Motor neuron (in vitro differentiated cells): ENCODE measurements around the gene RIPOR2. TPM values are rescaled to one million over a fixed set of nuclear protein-coding genes. Genes with fewer than 3 reads are reported as not detected.

Source experiments
- ATAC-seq, 8 experiments: fragments of 200-7000 bp; cut with Tn5 transposase; replicated peaks in 6 of 8; 2 replicates each; pipeline ENCODE4 v1.8.0; 2021; ENCODE audit warnings: mild to moderate bottlenecking in 8 of 8, moderate library complexity in 8 of 8
- H3K27ac ChIP-seq, 2 donors: fragments of 250-450 bp; sonication (Bioruptor Pico); 2 replicates each; pipeline ENCODE4 v1.9.0; 2021; ENCODE audit warnings: antibody characterized with exemption in 2 of 2, mild to moderate bottlenecking in 2 of 2, moderate library complexity in 1 of 2
- H3K4me1 ChIP-seq, 2 donors: fragments of 250-450 bp; sonication (Bioruptor Pico); replicated peaks in 1 of 2; 2 replicates each; pipeline ENCODE4 v1.6.1; 2021; ENCODE audit warnings: antibody characterized with exemption in 2 of 2, mild to moderate bottlenecking in 2 of 2, moderate library complexity in 1 of 2
- H3K4me3 ChIP-seq, 5 donors: fragments of 250-450 bp; sonication (Bioruptor Pico); 2 replicates each; pipeline ENCODE4 v1.9.0; 2021; ENCODE audit warnings: antibody characterized with exemption in 5 of 5, mild to moderate bottlenecking in 5 of 5, moderate library complexity in 4 of 5
- WGBS, 10 experiments: fragments of 450-650 bp; shearing (Covaris generic); methylation state at CpG; one replicate each; pipeline ENCODE4 v1.0.0; 2022; 5-methylcytosine and 5-hydroxymethylcytosine counted together
- in situ Hi-C, 9 experiments: fragments of 400-800 bp; cut with MboI; loops; one replicate each; pipeline ENCODE4 v1.15.0; 2021; ENCODE audit warnings: low sequenced_read_pairs in 9 of 9, low pct_unique_long_range_greater_than_20kb in 2 of 9; ENCODE audit not compliant: unreplicated experiment in 9 of 9
- total RNA-seq, 8 experiments: library from RNA; unstranded; fragments of 300-600 nt; gene quantifications; 2 replicates each; pipeline versions ENCODE4 v1.2.3 to v1.2.4, GENCODE V29; 2022

Gene RIPOR2
- total RNA-seq, 8 experiments from 2014 or later, result 0.15 to 30.4 (median 21.7) TPM

GRCh38 chr6:24833711-24834386 is 101.9 kb downstream of the RIPOR2 start:
- H3K4me1 ChIP-seq, result peaks cover 0 to 13% of the 10 kb centered on the region in 2 donors
- ATAC-seq, result no peak
- H3K4me3 ChIP-seq, result no peak overlapping the region

GRCh38 chr6:24832794-24833193 is 103.0 kb downstream of the RIPOR2 start:
- ATAC-seq, result no peak
- H3K4me3 ChIP-seq, result no peak overlapping the region
- peaks cover 0 to 13% of the 10 kb centered on the region in 2 donors for H3K4me1 ChIP-seq
- 43 to 100% (median 100%) methylated on average over 1 of the region's 1 CpG; no CpG with 5 or more reads in 3 of the 10 experiments for WGBS, 10 experiments
- H3K27ac ChIP-seq, result no peak overlapping the region
- in situ Hi-C loops, result no loop called here

More at GRCh38 chr6:24833711-24834386, 101.9 kb downstream of the RIPOR2 start:
- H3K27ac ChIP-seq, result no peak overlapping the region
- in situ Hi-C loops, result no loop called here
- 80 to 100% (median 96%) methylated on average over 1 to 4 of the region's 4 CpGs for WGBS, 10 experiments

- H3K27ac ChIP-seq, result peak overlapping the region in 1 of 2 donors; percentile 34
- ATAC-seq, result peak; percentile 43 to 76 (median 62)
- 4 to 94% (median 59%) methylated on average over 2 to 9 of the region's 10 CpGs for WGBS, 10 experiments
These were observed 103.7 kb downstream of the RIPOR2 start for GRCh38 chr6:24831771-24832716.

GRCh38 chr6:24829657-24830056 is 106.1 kb downstream of the RIPOR2 start:
- WGBS, 10 experiments, result 44 to 100% (median 88%) methylated on average over 1 to 3 of the region's 3 CpGs; no CpG with 5 or more reads in 3 of the 10 experiments
- in situ Hi-C loops, result no loop called here
- H3K4me3 ChIP-seq, result no peak overlapping the region
- no peak for ATAC-seq
- no peak overlapping the region for H3K27ac ChIP-seq
- peaks cover 12 to 13% of the 10 kb centered on the region in 2 donors for H3K4me1 ChIP-seq

More at GRCh38 chr6:24831771-24832716, 103.7 kb downstream of the RIPOR2 start:
- peaks cover 0 to 13% of the 10 kb centered on the region in 2 donors for H3K4me1 ChIP-seq
- no peak overlapping the region for H3K4me3 ChIP-seq
- in situ Hi-C loops, result no loop called here

GRCh38 chr6:24827970-24828369 is 107.8 kb downstream of the RIPOR2 start:
- Histone ChIP-seq H3K4me3 (no peak overlapping the region), H3K4me1 (peaks cover 13 to 25% of the 10 kb centered on the region in 2 donors), H3K27ac (no peak overlapping the region)
- in situ Hi-C loops, result no loop called here
- WGBS, 10 experiments, result 33 to 100% (median 80%) methylated on average over 1 to 7 of the region's 8 CpGs; no CpG with 5 or more reads in 1 of the 10 experiments
- ATAC-seq, result no peak

- peak in 2 of 8 experiments; percentile 36 to 73 for ATAC-seq
- peaks cover 8 to 25% of the 10 kb centered on the region in 2 donors for H3K4me1 ChIP-seq
These were observed 108.6 kb downstream of the RIPOR2 start for GRCh38 chr6:24827162-24827561.

GRCh38 chr6:24825130-24825630 is 110.6 kb downstream of the RIPOR2 start:
- Histone ChIP-seq H3K27ac (no peak overlapping the region), H3K4me3 (no peak overlapping the region), H3K4me1 (peaks cover 0 to 25% of the 10 kb centered on the region in 2 donors)
- WGBS, 10 experiments, result 56 to 92% (median 78%) methylated on average over 1 to 2 of the region's 2 CpGs; no CpG with 5 or more reads in 3 of the 10 experiments
- ATAC-seq, result peak in 2 of 8 experiments; percentile 17 to 30
- in situ Hi-C loops, result no loop called here

More at GRCh38 chr6:24827162-24827561, 108.6 kb downstream of the RIPOR2 start:
- no peak overlapping the region for H3K27ac ChIP-seq
- in situ Hi-C loops, result no loop called here
- H3K4me3 ChIP-seq, result no peak overlapping the region
- 40 to 100% (median 85%) methylated on average over 1 to 3 of the region's 3 CpGs; no CpG with 5 or more reads in 2 of the 10 experiments for WGBS, 10 experiments

GRCh38 chr6:24824142-24824938 is 111.4 kb downstream of the RIPOR2 start:
- in situ Hi-C loops, result no loop called here
- H3K27ac ChIP-seq, result no peak overlapping the region
- peak in 5 of 8 experiments; percentile 31 to 94 (median 85) for ATAC-seq

GRCh38 chr6:24823185-24823584 is 112.6 kb downstream of the RIPOR2 start:
- no peak overlapping the region for H3K27ac ChIP-seq
- in situ Hi-C loops, result no loop called here
- no peak for ATAC-seq
- peaks cover 0 to 25% of the 10 kb centered on the region in 2 donors for H3K4me1 ChIP-seq
- no peak overlapping the region for H3K4me3 ChIP-seq
- WGBS, 10 experiments, result 43 to 100% (median 89%) methylated on average over 1 to 2 of the region's 2 CpGs; no CpG with 5 or more reads in 2 of the 10 experiments

More at GRCh38 chr6:24824142-24824938, 111.4 kb downstream of the RIPOR2 start:
- Histone ChIP-seq H3K4me3 (no peak overlapping the region), H3K4me1 (peaks cover 0 to 25% of the 10 kb centered on the region in 2 donors)
- WGBS, 10 experiments, result 37 to 95% (median 83%) methylated on average over 1 to 6 of the region's 6 CpGs

- peaks cover 0 to 25% of the 10 kb centered on the region in 2 donors for H3K4me1 ChIP-seq
- ATAC-seq, result no peak
- H3K27ac ChIP-seq, result no peak overlapping the region
- H3K4me3 ChIP-seq, result no peak overlapping the region
- WGBS, 10 experiments, result 33 to 93% (median 90%) methylated on average over 1 to 4 of the region's 6 CpGs; no CpG with 5 or more reads in 6 of the 10 experiments
- in situ Hi-C loops, result no loop called here
These were observed 113.1 kb downstream of the RIPOR2 start for GRCh38 chr6:24822696-24823095.

GRCh38 chr6:24821860-24822444 is 113.8 kb downstream of the RIPOR2 start:
- no peak for ATAC-seq
- 56 to 90% (median 83%) methylated on average over 1 to 3 of the region's 3 CpGs; no CpG with 5 or more reads in 2 of the 10 experiments for WGBS, 10 experiments

GRCh38 chr6:24818346-24818745 is 117.4 kb downstream of the RIPOR2 start:
- 67 to 100% (median 94%) methylated on average over 1 to 2 of the region's 2 CpGs; no CpG with 5 or more reads in 3 of the 10 experiments for WGBS, 10 experiments
- ATAC-seq, result peak in 1 of 8 experiments; percentile 45
- in situ Hi-C loops, result no loop called here
- Histone ChIP-seq H3K4me1 (peaks cover 0 to under 1% of the 10 kb centered on the region in 2 donors), H3K27ac (no peak overlapping the region), H3K4me3 (no peak overlapping the region)

More at GRCh38 chr6:24821860-24822444, 113.8 kb downstream of the RIPOR2 start:
- H3K4me3 ChIP-seq, result no peak overlapping the region
- in situ Hi-C loops, result no loop called here
- H3K4me1 ChIP-seq, result peaks cover 0 to 25% of the 10 kb centered on the region in 2 donors
- no peak overlapping the region for H3K27ac ChIP-seq
